Measurements from ENCODE around the gene SMIM9. TPM values are rescaled to one million over a fixed set of nuclear protein-coding genes. Genes with fewer than 3 reads are reported as not detected.

SMIM9 gene
- total RNA-seq, 1 experiment from 2014 or later = not detected

DNA sequence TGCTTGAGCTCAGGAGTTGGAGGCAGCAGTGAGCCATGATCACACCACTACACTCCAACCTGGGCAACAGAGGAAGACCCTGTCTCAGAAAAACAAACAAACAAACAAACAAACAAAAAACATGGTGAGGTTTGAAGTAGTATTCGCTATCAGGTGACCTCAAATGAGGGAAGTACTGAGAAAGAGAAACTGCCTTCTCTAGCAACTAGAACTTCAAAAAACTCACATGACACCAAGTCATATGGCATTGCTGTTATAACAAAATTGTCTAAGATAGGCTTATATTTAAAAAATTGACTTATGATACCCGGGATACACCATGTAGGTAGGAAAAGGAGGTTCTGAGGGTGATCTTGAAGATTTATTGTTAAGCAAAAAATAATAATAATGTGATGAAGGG, 39.4 kb downstream of the SMIM9 start:
- intact Hi-C loops (cut with micrococcal nuclease) = no loop called here

More for the DNA sequence above, 39.4 kb downstream of the SMIM9 start:
- no TSS peak for BruUV-seq (replicated peaks)
- TF ChIP-seq POLR2AphosphoS5 (IDR thresholded peaks at IDR 0.05; ENCODE audit: low read depth, low read length) (no peak), EGR1 (IDR thresholded peaks at IDR 0.05; ENCODE audit: low read depth) (no peak), EZH2phosphoT487 (IDR thresholded peaks at IDR 0.05; ENCODE audit: borderline replicate concordance) (no peak), SRF (IDR thresholded peaks at IDR 0.05; ENCODE audit: low read depth) (no peak), YY1 (IDR thresholded peaks at IDR 0.05; ENCODE audit: extremely low read depth, insufficient replicate concordance, low read depth, low read length) (no peak), FOSL1 (IDR thresholded peaks at IDR 0.05; ENCODE audit: low read depth) (no peak), RAD21 (IDR thresholded peaks at IDR 0.05; ENCODE audit: low read depth) (no peak), SIN3A (IDR thresholded peaks at IDR 0.05; ENCODE audit: low read depth) (no peak), EZH2 (IDR thresholded peaks at IDR 0.05) (no peak), CBX3 (IDR thresholded peaks at IDR 0.05; ENCODE audit: low read depth) (no peak), JUND (IDR thresholded peaks at IDR 0.05) (no peak), TCF7L2 (IDR thresholded peaks at IDR 0.05; ENCODE audit: borderline replicate concordance, extremely low read depth, insufficient read depth, insufficient read length) (no peak), CEBPB (IDR thresholded peaks at IDR 0.05; ENCODE audit: low read depth) (no peak), SP1 (IDR thresholded peaks at IDR 0.05; ENCODE audit: low read depth) (no peak), ZFX (IDR thresholded peaks at IDR 0.05) (no peak), ELF1 (IDR thresholded peaks at IDR 0.05; ENCODE audit: borderline replicate concordance, low read depth) (no peak)
- TF ChIP-seq, protein P1, sequence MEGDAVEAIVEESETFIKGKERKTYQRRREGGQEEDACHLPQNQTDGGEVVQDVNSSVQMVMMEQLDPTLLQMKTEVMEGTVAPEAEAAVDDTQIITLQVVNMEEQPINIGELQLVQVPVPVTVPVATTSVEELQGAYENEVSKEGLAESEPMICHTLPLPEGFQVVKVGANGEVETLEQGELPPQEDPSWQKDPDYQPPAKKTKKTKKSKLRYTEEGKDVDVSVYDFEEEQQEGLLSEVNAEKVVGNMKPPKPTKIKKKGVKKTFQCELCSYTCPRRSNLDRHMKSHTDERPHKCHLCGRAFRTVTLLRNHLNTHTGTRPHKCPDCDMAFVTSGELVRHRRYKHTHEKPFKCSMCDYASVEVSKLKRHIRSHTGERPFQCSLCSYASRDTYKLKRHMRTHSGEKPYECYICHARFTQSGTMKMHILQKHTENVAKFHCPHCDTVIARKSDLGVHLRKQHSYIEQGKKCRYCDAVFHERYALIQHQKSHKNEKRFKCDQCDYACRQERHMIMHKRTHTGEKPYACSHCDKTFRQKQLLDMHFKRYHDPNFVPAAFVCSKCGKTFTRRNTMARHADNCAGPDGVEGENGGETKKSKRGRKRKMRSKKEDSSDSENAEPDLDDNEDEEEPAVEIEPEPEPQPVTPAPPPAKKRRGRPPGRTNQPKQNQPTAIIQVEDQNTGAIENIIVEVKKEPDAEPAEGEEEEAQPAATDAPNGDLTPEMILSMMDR (IDR thresholded peaks at IDR 0.05 in 2 of 3, conservative IDR thresholded peaks at IDR 0.05 in 1 of 3; ENCODE audit: borderline replicate concordance in 1 of 3, insufficient read depth in 1 of 3, low read depth in 2 of 3, low read length in 2 of 3) = no peak
- TF ChIP-seq, protein P2, sequence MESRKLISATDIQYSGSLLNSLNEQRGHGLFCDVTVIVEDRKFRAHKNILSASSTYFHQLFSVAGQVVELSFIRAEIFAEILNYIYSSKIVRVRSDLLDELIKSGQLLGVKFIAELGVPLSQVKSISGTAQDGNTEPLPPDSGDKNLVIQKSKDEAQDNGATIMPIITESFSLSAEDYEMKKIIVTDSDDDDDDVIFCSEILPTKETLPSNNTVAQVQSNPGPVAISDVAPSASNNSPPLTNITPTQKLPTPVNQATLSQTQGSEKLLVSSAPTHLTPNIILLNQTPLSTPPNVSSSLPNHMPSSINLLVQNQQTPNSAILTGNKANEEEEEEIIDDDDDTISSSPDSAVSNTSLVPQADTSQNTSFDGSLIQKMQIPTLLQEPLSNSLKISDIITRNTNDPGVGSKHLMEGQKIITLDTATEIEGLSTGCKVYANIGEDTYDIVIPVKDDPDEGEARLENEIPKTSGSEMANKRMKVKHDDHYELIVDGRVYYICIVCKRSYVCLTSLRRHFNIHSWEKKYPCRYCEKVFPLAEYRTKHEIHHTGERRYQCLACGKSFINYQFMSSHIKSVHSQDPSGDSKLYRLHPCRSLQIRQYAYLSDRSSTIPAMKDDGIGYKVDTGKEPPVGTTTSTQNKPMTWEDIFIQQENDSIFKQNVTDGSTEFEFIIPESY (IDR thresholded peaks at IDR 0.05; ENCODE audit: extremely low read depth, insufficient replicate concordance, low read length) = no peak
- H2AFZ ChIP-seq (ENCODE audit: low read depth, low read length, poor library complexity, severe bottlenecking) = no peak overlapping the region
- no peaks in the 10 kb centered on the region for H4K20me1 ChIP-seq (ENCODE audit: insufficient read depth)
- no peak overlapping the region for H3K27ac ChIP-seq (ENCODE audit: low read depth, low read length)
- H3K27me3 ChIP-seq (ENCODE audit: insufficient read depth, low read length) = no peaks in the 10 kb centered on the region
- RAD21 ChIA-PET (ENCODE audit: low non-redundant PET in 1 of 2, low total read pairs in 2 of 2, uncharacterized antibody in 2 of 2, unreplicated experiment in 2 of 2) = no interaction called here
- no peak overlapping the region for H3K4me2 ChIP-seq (ENCODE audit: low read length)
- POLR2A ChIA-PET = no interaction called here
- DNase-seq (ENCODE audit: low read depth, low spot score) (no peak), ATAC-seq (no peak)
- H3K9ac ChIP-seq (ENCODE audit: low read length) = no peak overlapping the region
- peaks cover 27 to 38% of the 10 kb centered on the region in 2 experiments for H3K4me1 ChIP-seq (ENCODE audit: control insufficient read depth in 1 of 2, insufficient read depth in 2 of 2, low read length in 2 of 2)
- CTCF ChIA-PET = no interaction called here
- H3K4me3 ChIP-seq (replicated peaks in 1 of 2; ENCODE audit: low read depth in 1 of 2, low read length in 2 of 2) = no peak overlapping the region
- H3K9me3 ChIP-seq (ENCODE audit: control insufficient read depth in 1 of 2, insufficient read depth in 1 of 2, low read depth in 1 of 2, low read length in 2 of 2) = no peaks in the 10 kb centered on the region
- no peaks in the 10 kb centered on the region for H3K79me2 ChIP-seq (ENCODE audit: insufficient read depth, low read length)
- H3K36me3 ChIP-seq (ENCODE audit: control insufficient read depth in 1 of 2, insufficient read depth in 2 of 2, low read length in 2 of 2) = no peaks in the 10 kb centered on the region
- H3K9me2 ChIP-seq (ENCODE audit: insufficient read depth) = no peaks in the 10 kb centered on the region
